GM21528 (cell line): Measurements from ENCODE around the gene OTOG.
A peak's percentile ranks its signal among the peaks of the same experiment; 100 is the strongest.

Experiments
- ATAC-seq: cut with Tn5 transposase; IDR thresholded peaks from one replicate; pipeline ENCODE4 v1.9.1; 2021; ENCODE audit warnings: mild to moderate bottlenecking, moderate library complexity; ENCODE audit not compliant: unreplicated experiment, low FRiP score

OTOG gene, protein sequence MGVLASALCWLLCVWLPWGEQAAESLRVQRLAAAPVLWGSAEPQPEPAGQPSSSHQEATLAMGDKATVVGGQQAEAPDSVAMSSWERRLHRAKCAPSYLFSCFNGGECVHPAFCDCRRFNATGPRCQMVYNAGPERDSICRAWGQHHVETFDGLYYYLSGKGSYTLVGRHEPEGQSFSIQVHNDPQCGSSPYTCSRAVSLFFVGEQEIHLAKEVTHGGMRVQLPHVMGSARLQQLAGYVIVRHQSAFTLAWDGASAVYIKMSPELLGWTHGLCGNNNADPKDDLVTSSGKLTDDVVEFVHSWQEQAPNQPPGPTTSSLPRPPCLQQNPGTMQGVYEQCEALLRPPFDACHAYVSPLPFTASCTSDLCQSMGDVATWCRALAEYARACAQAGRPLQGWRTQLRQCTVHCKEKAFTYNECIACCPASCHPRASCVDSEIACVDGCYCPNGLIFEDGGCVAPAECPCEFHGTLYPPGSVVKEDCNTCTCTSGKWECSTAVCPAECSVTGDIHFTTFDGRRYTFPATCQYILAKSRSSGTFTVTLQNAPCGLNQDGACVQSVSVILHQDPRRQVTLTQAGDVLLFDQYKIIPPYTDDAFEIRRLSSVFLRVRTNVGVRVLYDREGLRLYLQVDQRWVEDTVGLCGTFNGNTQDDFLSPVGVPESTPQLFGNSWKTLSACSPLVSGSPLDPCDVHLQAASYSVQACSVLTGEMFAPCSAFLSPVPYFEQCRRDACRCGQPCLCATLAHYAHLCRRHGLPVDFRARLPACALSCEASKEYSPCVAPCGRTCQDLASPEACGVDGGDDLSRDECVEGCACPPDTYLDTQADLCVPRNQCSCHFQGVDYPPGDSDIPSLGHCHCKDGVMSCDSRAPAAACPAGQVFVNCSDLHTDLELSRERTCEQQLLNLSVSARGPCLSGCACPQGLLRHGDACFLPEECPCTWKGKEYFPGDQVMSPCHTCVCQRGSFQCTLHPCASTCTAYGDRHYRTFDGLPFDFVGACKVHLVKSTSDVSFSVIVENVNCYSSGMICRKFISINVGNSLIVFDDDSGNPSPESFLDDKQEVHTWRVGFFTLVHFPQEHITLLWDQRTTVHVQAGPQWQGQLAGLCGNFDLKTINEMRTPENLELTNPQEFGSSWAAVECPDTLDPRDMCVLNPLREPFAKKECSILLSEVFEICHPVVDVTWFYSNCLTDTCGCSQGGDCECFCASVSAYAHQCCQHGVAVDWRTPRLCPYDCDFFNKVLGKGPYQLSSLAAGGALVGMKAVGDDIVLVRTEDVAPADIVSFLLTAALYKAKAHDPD (N-terminal part only)

DNA sequence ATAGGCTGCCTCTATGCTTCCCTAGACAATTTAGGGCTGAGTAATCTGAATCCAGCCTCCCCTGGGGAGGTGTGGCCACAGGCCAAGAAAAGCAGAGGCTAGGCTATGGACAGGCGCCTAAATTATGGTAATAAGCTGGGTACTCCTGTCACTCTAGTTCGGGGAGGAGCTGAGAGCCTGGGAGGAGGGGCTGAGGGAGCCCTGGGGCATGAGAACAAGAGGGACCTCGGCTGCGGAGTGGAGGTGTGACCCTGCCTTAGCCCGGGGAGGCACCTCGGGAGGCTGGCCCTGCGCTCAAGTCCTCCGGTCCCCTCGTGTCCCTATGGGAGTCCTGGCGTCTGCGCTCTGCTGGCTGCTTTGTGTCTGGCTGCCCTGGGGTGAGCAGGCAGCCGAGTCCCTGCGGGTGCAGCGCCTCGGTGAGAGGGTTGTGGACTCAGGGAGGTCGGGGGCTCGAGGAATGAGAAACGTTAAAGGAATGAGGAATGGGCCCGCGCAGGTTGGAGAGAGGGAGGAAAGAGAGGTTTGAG lies at the start of gene OTOG:
OTOG (plus strand) TSS at position 209 of the 527 bp plus-strand sequence; CDS start at position 323, 114 bp downstream.
- no peak for ATAC-seq

DNA sequence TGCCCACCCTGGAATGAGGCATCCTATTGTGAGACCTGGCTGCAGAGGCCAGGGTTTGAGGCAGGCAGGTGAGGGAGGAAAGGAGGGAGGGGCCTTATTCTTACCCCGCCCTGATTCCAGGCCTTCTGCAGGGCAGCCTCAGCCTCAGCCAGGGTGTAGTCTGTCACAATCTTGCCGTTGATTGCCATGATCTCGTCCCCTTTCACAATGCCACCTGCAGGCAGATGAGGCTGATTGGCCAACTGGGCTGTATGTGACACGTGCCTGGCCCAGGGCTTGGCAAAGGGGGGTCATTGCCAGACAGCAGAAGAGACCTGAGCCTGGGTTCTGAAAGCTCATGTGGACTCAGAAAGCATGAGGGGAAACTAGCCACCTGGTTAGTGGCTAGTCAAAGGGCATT lies 49.0 kb upstream of the OTOG start:
- ATAC-seq: no peak

DNA sequence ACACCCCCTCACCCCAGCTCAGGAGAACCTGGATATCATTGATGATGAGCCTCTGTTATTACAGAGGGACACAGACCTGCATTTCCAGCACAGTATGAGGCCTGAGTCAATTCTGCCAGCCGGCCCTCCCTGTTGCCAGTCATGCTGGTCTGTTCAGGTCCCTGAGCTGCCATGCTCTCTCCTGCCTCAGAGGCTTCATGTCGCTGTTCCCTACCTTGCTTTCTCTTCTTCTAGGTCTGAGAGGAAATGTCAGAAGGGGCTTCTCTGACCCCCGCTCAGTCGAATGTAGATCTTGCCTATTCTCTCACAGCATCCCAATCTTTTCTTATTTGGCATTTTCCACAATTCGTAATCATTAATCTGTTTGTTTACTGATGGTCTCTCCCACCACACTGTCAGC lies 48.6 kb upstream of the OTOG start:
- no peak for ATAC-seq

DNA sequence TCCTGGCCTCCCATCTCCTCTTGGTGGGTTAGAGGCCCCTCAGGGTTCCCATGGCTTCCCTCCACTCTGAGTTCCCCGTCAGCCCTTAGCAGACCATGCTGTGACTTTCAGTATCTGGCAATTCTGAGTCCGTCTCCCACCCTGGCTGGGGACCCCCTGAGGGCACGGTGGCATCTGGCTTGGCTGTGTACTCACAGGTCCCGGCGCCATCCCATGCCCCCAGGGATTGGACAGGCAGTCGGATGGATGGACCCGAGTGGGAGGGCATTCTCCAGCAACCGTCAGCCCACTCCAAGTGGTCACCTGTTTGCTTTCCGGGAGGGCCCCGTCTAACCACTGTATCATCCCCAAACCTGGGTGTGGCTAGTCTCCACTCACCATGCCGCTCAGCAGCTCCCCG lies 46.4 kb upstream of the OTOG start:
- ATAC-seq: no peak

DNA sequence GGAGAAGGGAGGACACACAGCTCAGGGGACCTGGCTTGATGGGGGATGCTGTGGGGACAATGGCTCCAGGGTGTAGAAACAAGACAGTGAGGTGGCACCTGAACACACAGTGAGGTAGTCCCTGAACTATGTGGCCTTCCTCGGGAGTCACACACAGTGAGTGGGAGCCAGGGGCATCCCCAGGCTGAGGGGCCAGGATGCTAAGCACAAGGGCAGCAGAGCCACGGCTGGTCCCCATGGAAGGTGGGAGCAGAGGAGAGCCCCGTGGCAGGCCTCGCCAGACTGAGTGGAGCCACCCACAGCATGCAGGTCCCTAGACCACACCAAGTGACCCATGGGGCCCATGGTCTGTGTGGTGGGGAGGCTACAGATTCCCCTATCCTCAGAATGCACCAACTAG lies 44.4 kb upstream of the OTOG start:
- no peak for ATAC-seq

DNA sequence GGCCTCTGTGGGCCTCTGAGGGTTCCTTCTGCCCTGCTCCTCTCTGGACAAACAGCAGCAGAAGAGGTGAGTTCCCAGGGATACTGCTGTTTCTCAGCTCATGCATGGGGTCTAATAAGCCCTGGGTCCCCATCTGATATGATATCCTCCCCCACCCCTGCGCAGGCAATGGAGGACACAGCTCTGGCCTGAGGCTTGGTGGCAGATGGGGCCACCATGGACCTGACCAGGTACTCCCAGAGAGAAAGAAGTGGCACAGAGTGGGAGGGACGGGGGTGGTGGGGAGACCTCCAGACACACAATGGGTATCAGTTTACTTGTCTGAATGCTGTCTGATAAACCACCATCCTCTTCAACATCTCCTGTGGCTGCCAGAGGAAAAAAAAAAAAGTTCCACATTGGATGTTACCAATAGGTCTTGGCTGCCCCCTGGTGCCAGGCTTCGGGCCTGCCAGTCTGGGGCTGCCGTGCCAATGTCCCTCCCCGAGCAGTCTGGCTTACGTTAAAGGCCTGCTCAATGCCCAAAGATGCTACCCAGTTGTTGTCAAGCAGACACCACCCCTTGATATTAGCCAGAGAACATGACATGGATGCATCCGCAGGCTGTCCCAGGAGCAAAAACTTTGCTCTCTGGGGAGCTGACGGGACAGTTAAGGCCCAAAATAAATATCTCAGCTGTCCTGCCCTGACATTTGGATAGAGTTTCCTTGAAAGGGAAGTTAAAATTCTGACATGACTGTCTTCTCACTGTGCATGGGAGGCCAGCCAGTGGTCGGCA lies 42.5 kb upstream of the OTOG start:
- ATAC-seq: peak; percentile 47

DNA sequence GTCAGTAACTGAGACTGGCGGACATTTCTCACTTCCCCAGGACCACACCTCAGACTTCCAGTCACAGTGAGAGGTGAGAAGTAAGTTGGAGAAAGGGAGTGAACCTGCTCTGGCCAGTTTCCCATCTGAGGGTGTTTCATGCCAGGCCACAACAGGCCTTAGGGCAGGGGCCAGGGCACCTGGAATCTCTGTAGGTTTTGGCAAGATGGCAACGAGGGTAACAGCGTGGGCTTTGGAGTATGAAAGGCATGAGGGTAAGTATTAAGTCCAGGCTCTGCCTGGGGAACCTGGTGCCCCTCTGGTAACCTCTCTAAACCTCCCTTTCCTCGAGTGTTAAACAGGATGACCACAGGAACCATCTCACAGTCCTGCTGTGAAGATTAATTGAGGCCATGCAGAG lies 41.9 kb upstream of the OTOG start:
- ATAC-seq: no peak

DNA sequence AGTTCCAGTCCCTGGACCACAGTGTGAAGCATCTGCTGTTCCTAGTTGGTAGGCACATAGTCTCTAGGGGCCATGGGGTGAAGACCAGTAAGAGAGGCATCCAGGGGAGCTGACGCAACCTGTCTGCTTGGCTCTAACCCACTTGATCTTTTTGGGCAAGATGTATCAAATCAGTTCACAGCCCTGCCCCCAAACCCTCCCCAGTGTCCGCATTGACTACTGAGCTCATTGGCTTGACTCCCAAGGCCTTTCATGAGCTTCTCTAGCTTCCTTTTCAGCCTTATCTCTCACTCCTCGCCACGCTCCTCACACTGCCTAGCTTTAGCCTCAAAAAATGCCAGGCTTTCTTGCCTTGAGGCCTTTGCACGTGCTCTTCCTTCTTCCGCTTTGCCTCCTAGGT lies 40.7 kb upstream of the OTOG start:
- no peak for ATAC-seq

DNA sequence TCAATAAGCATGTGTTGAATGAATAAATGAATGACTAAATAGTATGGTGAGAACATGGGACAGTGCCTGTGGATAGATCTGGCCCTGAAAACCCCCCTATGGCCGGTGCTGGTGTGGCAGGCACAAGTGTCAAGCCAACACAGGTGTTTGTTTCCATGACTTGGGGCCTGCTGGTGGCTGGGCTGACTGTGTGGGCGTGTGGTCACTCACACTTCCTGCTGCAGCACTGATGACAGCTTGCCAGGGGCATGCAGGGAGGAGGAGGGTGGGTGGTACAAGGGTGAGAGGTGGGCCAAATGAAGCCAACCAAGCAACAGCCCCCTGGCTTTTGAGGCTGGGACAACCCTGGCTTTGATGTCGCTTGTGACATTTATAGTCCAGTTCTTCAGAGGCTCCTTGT lies 40.1 kb upstream of the OTOG start:
- ATAC-seq: no peak

DNA sequence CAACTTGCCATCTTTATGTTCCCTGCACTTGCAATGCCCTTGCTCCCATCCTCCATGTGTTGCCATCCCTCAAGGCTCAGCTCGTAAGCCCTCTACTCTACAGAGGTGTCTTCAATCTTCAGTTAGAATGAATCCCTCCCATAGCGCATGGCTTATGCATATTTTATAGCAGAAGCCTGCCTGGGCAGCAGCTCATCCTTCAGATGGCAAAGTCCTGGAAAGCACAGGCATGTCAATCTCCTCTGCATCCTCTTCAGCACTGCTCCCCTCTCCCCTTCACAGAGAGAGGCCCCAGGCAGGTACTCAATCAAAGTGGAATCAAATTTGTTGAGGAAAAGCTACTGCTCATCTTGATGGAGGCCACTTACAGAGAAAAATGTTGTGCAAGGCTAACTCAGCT lies 39.3 kb upstream of the OTOG start:
- no peak for ATAC-seq

DNA sequence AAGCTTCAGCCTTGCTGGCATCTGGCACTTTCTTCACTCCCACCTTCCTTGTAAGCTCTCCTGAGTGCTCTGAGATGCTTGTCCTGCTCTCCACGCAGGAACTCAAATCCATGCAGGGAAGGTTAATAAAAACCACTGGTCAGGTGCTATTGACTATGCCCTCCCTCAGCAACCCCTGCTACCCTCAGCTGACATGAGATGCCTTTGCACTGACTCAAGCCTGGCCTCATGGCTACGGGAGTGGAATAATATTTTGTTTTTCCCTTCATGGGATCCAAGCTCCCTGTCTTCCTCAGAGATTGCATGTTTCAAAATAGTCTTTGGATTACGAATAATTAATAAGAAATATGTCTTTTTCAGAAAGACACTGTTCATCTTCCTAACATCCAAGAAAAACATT lies 38.8 kb upstream of the OTOG start:
- ATAC-seq: no peak

DNA sequence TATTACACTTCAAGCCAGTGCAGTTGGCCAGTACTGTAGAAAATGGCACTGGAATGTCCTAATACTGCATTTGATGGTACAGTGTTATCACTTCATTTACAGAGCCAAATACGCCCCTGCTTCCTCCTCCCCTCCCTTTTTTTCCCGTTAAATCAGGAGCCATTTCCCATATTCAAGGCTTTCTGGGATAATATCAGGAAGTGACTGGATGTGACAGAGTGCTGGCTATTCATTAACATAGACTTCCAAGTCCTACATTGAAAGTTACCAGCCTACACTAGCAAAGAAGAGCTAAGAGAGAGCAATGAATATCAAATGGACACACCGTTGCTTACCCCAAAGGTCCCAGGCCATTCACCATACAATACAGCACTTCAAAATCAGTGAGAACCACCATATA lies 38.3 kb upstream of the OTOG start:
- ATAC-seq: no peak

DNA sequence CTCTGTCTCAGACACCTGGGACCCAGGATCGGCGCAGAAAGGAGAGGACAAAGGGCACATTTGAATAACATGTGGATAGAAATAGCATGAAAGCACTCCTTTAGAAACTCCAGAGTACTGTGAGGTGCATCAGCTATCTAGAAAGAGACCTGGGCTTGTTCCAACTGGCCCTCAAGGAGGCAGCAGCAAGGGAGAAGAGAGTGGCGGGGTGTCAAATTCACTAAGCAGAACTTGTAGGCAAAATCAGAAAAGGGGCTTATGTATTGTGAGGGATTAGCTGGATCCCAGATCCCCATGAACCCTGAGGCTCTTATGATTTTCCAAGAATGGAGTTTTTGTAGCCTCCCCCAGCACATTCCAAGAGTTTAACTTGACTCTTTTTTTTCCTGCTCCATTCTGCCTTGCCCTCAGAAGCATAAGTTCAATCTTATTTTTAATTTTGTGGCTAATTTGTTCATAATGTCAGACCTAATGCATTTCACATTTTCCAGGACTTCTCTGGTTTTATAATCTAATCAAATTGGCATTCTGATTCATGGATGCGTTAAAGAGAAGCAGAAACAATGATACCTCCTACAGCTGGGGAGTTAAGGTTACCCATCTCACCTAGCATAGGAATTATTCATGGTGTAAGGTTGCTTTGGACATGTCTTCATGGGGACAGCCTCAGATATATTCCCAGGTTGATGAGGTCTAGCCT lies 36.4 kb upstream of the OTOG start:
- no peak for ATAC-seq

DNA sequence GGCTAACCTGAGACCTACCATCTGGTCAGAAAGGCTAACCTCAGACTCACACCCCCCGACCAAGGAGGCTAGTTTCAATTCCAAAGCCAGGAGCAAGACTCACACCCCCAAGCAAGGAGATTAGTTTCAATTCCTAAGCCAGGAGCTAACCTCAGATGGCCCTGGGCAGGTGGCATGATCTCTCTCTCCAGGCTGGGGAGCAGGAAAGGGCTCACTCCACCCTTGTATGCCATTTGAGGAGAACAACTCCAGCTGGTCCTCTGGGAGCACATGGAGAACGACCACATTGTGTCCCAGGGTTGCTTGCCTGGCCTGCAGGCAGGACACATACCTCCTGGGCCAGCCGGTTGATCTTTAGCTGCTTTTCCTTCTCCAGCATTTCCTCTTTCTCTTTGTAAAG lies 35.5 kb upstream of the OTOG start:
- no peak for ATAC-seq

DNA sequence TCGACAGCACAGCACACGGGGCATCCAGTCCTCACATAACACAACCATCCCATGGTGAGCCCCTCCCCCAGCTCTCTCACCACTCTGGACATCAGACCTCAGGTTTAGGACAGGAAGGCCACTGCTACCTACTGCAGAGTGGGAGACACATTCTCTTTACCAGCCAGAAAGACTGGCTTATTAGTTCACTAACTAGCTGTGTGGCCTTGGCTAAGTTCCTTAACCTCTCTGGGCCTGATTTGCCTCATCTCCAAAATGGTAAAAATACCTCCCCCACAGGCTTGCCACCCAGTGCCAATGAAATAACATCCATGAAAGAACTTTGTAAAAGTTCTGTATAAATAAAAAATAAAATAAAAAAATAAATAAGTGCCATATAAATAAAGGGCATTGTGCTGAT lies 35.0 kb upstream of the OTOG start:
- no peak for ATAC-seq

DNA sequence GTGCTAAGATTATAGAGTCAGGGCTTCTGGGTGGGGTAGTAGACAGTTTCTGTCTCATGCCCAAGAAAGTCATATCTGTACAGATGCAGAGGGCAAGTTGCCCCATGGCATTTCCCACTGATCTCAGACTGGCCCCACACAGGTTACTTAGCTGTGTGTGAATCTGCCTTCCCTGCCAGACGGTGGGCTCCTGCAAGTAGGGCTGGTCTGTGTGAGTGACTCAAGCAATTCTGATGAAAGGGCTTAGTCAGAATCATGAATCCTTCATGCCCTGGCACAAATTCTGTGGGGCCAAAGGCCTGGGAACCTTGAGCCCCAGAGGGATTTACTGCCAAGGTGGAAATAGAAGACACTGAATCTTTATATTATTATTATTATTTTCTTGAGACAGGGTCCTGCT lies 33.2 kb upstream of the OTOG start:
- no peak for ATAC-seq

DNA sequence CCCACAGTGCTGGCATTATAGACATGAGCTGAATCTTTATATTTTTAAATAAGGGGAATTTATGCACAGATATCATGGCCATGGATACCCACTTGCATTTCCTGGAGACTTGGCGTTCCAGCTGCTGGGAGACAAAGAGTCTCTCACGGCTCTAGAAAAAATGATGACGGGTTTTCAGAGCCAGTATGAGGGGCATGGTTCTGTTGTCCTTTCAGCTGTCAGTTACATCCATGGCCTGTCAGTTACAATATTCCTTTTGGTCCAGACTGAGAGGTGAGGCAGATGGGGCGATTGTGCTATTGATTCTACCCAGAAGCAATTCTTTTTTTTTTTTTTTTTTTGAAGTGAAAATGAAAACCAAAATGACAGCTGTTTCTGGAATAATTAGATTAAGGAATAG lies 32.6 kb upstream of the OTOG start:
- no peak for ATAC-seq

DNA sequence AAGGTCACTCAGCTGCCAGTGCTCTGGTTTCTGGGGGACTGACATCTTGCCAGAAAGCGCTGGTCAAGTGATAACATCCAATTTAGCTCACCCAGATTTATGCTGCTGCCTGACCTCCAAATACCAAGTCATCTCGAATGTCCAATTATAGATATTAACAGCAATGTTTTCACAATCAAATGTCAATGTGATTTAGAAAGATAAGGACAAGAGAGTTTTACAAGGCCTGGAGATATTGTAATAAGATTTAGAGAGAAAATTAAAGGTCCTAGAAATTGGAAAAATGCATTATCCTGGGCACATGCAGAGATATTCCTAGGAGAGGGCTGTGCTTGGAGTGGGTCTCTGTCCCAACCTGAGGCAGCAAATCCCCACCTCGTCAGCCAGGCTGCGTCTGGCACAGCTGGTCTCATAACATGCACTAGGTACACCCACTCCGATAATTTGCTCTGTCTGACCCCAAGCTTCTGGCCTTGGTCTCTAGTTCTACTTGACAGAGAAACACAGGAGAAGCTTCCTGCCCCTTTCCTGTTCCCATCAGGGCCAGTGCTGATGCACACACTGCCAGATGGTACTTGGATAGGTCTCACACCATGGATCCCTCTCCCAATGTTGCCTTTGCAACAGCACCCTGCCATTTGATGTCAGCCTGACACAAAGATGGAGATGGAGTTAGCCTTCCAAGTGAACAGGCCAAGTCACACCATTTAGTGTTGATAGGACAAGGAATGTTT lies 31.4 kb upstream of the OTOG start:
- ATAC-seq: no peak
